SW480 (cell line): ENCODE results near the gene FOXD4L3.
"Not testable (repeated sequence)": the region's sequence is repeated elsewhere in the genome, so short reads cannot be mapped to it uniquely, and the experiment has no call there.

Experiments used
- DNase-seq: peaks from one replicate; pipeline ENCODE4 v3.0.0-alpha.2; 2016; ENCODE audit warnings: low spot score

Gene FOXD4L3

GRCh38 chr9:68302567-68302966 is at the start of gene FOXD4L3:
Gene FOXD4L3 (plus strand): TSS chr9:68302867. CDS start chr9:68302952, 85 bp downstream.
- DNase-seq: not testable (repeated sequence)

GRCh38 chr9:68281041-68281440 is 21.6 kb upstream of the FOXD4L3 start:
- DNase-seq: not testable (repeated sequence)

GRCh38 chr9:68303771-68304170 is 1.1 kb downstream of the FOXD4L3 start:
- not testable (repeated sequence) for DNase-seq

DNA sequence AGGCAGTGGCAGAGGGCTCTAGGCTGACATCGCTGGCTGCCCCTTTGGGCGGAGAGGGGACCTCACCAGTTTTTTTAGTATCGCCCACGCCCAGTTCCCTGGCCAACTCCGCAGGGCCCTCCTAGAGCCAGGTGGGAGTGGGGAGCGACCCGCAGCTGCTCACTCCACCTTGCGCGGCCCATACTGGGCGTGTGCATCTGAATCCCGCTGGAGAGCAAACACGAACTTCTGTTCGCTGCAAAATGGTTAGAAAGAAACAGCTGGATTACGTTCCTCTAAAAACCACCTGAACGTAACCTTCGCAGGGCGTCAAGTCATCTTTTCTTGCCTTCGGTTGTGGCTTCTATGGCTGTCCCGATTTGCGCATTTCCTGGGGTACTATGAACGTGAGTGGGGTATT is 1.5 kb downstream of the FOXD4L3 start:
- DNase-seq: not testable (repeated sequence)

DNA sequence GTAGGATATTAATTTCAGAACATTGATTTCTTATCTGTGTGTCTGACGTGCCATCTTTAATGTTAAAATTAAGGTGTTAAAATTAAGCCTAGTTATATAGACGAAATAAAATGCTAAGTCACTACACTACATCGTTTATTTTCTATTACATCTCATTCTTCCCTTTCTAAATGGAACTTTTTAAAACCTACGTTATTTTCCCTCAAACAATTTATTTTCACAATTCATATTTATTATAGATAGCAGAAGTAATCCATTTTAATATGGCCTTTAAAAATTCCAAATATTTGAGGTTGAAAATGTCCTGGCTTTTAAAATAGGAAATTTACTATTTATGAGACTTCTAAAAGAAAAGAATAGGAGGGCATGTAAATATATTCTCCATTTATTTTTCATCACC is 2.1 kb downstream of the FOXD4L3 start:
- DNase-seq: not testable (repeated sequence)

DNA sequence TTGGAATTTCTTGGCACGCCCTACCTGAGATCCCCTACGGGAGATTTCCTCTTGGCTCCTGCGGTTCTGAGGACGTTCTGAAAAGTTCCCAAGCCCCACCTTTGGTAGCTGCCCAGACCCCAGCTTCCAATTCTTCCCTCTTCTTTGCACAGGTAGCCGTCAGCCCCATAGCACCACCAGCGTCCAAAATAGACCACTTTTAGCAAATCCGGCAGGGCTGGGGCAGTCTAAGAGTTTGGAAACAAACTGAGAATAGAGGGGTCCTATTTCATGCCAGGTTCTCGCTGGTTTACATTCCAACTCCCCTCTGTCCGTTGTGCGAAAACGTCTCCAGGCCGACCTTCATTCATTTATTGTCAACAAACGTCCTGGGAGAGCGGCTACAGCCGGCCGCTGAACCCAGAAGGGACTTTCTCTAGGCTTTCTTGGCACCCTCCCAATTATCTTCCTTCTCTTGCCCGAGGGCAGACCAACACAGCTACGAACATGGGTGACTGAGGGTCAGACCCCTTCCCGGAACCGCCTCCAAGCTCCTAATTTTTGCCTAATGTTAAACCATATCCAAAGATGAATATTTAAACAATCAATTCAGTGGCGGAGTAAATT is 3.1 kb downstream of the FOXD4L3 start:
- DNase-seq: not testable (repeated sequence)

GRCh38 chr9:68306391-68306964 is 3.8 kb downstream of the FOXD4L3 start:
- not testable (repeated sequence) for DNase-seq

DNA sequence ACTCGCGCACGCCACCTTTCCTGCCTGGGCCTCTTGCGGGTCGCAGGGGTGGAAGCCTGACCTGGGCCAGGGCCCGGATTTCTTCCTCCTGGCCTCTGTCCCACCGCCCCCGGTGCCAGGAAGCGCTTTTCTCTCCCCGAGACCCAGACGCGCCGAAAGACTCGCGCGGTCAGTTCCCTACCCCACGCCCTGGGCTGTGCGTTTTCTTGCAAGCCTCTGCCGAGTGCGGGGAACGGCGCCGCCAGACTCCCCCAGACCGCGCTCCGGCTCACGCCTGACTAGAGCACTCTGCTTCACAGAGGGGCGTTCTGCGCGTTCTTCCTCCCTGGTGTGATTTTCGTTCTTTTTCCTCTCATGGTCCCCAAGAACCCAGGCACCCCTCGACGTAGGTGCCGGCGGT is 4.5 kb downstream of the FOXD4L3 start:
- not testable (repeated sequence) for DNase-seq

- DNase-seq: not testable (repeated sequence)
Observed at GRCh38 chr9:68307654-68308053, 5.0 kb downstream of the FOXD4L3 start.

GRCh38 chr9:68311208-68311607 is 8.5 kb downstream of the FOXD4L3 start:
- DNase-seq: not testable (repeated sequence)

DNA sequence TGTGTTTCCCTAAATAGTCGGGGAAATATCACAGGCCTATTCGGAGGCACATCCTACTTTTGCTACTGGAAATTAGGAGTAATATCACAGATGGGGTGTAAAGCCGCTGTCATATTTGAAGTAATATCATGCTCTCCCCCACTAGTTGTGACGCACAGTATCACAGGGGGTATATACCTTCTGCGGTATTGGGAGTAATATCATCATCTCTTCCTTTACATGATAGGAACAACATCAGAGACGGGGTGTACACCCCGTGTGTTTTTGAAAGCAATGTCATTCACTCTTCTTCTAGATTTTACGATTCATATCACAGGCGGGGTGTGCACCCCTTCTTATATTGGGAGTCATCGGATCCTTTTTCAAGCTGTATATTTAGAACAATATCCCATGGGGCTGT is 15.5 kb downstream of the FOXD4L3 start:
- not testable (repeated sequence) for DNase-seq

- DNase-seq: not testable (repeated sequence)
Observed at GRCh38 chr9:68323749-68324148, 21.1 kb downstream of the FOXD4L3 start.

- not testable (repeated sequence) for DNase-seq
Observed at GRCh38 chr9:68324518-68324917, 21.9 kb downstream of the FOXD4L3 start.

DNA sequence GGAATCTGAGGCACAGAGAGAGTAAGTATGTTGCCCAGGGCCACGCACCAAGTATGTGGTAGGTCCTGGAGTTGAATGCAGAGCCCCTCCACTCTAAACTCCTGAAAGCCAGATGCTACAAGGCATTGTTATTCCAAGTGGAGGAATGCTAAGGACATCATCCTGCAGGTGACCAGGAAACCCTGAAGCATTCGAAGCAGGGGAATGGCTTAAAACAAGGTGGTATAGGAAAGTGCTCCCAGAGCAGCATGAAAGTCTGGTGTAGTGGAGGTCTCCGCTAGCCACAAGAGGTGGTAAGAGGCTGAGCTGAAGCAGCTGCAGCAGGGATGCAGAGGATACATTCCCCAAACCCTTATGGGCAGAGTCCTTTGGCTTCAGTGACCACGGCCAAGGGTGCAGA is 26.4 kb downstream of the FOXD4L3 start:
- DNase-seq: not testable (repeated sequence)

DNA sequence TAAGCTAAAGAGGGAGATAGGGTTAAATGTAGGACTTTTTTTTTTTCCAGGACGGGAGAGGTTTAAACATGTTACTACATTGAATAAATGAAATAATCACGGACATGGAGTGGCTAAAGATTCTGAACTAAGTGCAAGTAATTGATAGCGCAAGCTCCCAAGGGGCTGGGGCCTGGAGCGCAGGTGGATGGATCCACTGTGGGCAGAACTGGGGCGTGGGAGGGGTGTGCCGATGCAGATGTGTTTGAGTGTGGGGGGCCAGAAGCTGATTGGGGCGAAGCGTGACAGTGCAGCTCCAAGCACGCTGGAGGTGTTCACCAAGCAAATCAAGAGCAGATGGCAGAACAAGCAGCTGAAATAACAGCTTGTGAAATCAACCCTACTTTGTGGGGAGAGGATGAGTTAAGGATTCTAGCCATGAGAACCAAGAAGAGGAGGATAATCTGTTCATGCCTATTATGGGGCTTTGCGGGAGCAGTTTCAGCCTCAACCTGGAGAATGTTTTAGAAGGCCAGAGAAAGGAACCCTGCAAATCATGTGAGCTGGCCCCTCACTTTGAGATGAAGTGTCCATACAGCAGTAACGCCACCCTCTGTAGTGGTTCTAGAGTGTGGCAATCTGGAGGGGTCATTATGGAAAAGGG is 28.0 kb downstream of the FOXD4L3 start:
- not testable (repeated sequence) for DNase-seq

- not testable (repeated sequence) for DNase-seq
Observed at GRCh38 chr9:68332122-68332521, 29.5 kb downstream of the FOXD4L3 start.

DNA sequence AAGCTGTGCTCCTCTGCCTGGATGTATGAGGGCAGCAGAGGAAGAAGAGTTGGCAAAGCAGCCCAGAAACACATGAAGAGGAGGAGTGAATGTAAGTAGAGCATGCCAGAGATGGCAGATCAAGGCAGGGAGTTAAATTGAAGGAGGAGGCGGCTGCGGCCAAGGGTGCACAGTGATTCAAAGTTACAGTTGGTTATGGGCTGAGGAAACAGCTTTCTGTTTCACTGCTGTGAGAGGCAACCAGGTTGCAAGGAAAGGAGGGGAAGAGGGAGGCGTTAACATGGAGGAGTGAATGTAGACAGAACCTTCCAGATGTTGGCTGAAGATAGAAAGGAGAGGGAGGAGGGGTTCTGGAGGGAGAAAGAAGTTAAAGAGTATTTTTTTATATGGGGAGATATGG is 33.3 kb downstream of the FOXD4L3 start:
- DNase-seq: not testable (repeated sequence)

GRCh38 chr9:68336639-68337339 is 34.1 kb downstream of the FOXD4L3 start:
- not testable (repeated sequence) for DNase-seq

- not testable (repeated sequence) for DNase-seq
Observed at GRCh38 chr9:68338000-68338399, 35.3 kb downstream of the FOXD4L3 start.

- not testable (repeated sequence) for DNase-seq
Observed at GRCh38 chr9:68342265-68343025, 39.8 kb downstream of the FOXD4L3 start.

DNA sequence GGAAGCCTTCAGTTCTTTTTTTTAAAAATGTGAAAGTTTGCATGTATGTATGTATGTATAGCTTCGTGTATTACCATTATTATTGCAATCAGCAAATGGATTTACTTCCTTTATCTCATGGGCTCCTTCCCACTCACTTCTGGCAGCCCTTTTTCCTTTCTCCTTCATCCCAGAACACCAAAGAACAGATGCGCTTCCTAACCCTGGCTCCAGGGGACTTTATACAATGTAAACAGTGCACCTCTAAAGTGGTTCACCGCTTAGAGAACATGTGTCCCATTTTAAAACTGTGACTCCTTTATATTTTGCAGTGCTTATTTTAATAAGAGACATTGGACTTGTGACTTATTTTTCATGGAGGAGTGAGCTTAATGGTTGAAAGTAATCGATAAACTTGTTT is 40.6 kb downstream of the FOXD4L3 start:
- not testable (repeated sequence) for DNase-seq

DNA sequence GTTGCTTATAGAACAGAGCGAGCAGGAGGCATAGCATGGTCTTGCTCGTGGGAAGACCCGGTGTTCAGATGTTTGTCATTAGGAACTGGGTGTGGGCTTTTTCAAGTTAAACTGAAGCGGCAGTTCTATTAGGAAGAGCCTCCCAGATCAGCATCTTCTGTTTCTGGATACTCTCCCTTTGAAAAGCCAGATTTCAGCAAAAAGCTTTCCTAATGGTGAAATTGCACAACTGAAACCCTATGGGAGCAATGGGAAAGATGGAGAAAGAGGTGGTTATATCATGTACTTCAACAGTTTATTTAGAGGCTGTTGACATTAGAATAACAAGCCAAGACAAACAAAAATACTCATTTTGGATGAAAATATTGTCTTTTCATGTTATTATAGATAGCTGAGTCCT is 41.3 kb downstream of the FOXD4L3 start:
- DNase-seq: not testable (repeated sequence)
